ENCODE results near the gene ZNF836.

DNA sequence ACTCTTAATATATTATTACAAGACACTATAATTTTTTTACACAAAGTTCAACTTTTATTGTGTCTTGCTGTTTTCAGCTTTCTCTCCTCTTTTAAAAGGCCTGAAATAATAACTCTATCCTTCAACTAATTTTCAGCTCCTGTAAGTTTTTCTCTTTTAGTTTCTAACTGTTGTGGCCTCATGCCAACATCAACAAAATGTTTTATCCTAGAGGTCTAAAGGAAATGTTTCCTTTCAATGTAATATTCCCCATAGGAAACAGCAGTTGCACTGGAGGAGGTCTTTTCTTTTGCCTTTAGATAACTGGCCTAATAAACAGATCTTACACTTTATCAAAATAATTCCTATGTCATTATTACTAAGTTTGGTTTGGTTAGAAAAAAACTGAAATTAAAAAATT lies 23.2 kb downstream of the ZNF836 start:
- TF ChIP-seq, protein P1, sequence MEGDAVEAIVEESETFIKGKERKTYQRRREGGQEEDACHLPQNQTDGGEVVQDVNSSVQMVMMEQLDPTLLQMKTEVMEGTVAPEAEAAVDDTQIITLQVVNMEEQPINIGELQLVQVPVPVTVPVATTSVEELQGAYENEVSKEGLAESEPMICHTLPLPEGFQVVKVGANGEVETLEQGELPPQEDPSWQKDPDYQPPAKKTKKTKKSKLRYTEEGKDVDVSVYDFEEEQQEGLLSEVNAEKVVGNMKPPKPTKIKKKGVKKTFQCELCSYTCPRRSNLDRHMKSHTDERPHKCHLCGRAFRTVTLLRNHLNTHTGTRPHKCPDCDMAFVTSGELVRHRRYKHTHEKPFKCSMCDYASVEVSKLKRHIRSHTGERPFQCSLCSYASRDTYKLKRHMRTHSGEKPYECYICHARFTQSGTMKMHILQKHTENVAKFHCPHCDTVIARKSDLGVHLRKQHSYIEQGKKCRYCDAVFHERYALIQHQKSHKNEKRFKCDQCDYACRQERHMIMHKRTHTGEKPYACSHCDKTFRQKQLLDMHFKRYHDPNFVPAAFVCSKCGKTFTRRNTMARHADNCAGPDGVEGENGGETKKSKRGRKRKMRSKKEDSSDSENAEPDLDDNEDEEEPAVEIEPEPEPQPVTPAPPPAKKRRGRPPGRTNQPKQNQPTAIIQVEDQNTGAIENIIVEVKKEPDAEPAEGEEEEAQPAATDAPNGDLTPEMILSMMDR (IDR thresholded peaks at IDR 0.05; ENCODE audit: poor library complexity): no peak
- no peak for TF ChIP-seq EZH2 (IDR thresholded peaks at IDR 0.05; ENCODE audit: borderline replicate concordance)

All from hepatocyte (in vitro differentiated cells).